HEK293 (cell line): ENCODE results near the gene PHRF1.

Source experiments
- ATF2 ChIP-seq: fragments of 450-650 bp; formaldehyde crosslinking; IDR thresholded peaks from 2 replicates; pipeline ENCODE4 v1.5.1; 2016; ENCODE audit warnings: missing biosample characterization, missing genetic modification characterization, low read depth
- CTCF ChIP-seq: fragments of 450-650 bp; formaldehyde crosslinking; IDR thresholded peaks from 2 replicates; pipeline ENCODE4 v1.5.1; 2016; ENCODE audit warnings: missing biosample characterization, missing genetic modification characterization
- PATZ1 ChIP-seq: fragments of 450-650 bp; formaldehyde crosslinking; IDR thresholded peaks from 2 replicates; pipeline ENCODE4 v1.5.1; 2016; ENCODE audit warnings: missing biosample characterization, missing genetic modification characterization
- REST ChIP-seq: fragments of 450-650 bp; formaldehyde crosslinking; IDR thresholded peaks from 2 replicates; pipeline ENCODE4 v1.5.1; 2016; ENCODE audit warnings: missing biosample characterization, missing genetic modification characterization
- SCRT1 ChIP-seq: fragments of 450-650 bp; formaldehyde crosslinking; IDR thresholded peaks from 2 replicates; pipeline ENCODE4 v1.5.1; 2016; ENCODE audit warnings: missing biosample characterization, missing genetic modification characterization, borderline replicate concordance
- TCF7L2 ChIP-seq: IDR thresholded peaks from 2 replicates; pipeline ENCODE4 v1.6.1; 2011; ENCODE audit warnings: low read depth, mild to moderate bottlenecking, inconsistent platforms, low read length, moderate library complexity, borderline replicate concordance
- YY1 ChIP-seq: fragments of 450-650 bp; formaldehyde crosslinking; IDR thresholded peaks from 2 replicates; pipeline ENCODE4 v1.5.1; 2018; ENCODE audit warnings: missing biosample characterization, missing genetic modification characterization
- ZBTB49 ChIP-seq: fragments of 450-650 bp; formaldehyde crosslinking; IDR thresholded peaks from 2 replicates; pipeline ENCODE4 v1.5.1; 2016; ENCODE audit warnings: missing biosample characterization, missing genetic modification characterization, low read depth
- ZNF18 ChIP-seq: fragments of 450-650 bp; formaldehyde crosslinking; IDR thresholded peaks from 2 replicates; pipeline ENCODE4 v1.5.1; 2016; ENCODE audit warnings: missing biosample characterization, missing genetic modification characterization
- ZNF239 ChIP-seq: fragments of 450-650 bp; formaldehyde crosslinking; IDR thresholded peaks from 2 replicates; pipeline ENCODE4 v1.5.1; 2016; ENCODE audit warnings: missing biosample characterization, missing genetic modification characterization
- ZNF473 ChIP-seq: fragments of 450-650 bp; formaldehyde crosslinking; IDR thresholded peaks from 2 replicates; pipeline ENCODE4 v1.5.1; 2017; ENCODE audit warnings: missing biosample characterization, missing genetic modification characterization
- ZNF513 ChIP-seq: fragments of 450-650 bp; IDR thresholded peaks from 2 replicates; pipeline ENCODE4 v1.5.1; 2018; ENCODE audit warnings: missing biosample characterization, missing genetic modification characterization
- ZNF747 ChIP-seq: fragments of 450-650 bp; formaldehyde crosslinking; IDR thresholded peaks from 2 replicates; pipeline ENCODE4 v1.5.1; 2016; ENCODE audit warnings: missing biosample characterization, missing genetic modification characterization

GRCh38 chr11:596374-596773, 20.1 kb downstream of the PHRF1 start:
- no peak for TF ChIP-seq ZNF239 (tag by site-specific recombination)
- TF ChIP-seq YY1 (tag by site-specific recombination) = no peak
- TF ChIP-seq CTCF = no peak
- no peak for TF ChIP-seq REST (tag by site-specific recombination)
- TF ChIP-seq ATF2 = no peak
- no peak for TF ChIP-seq ZNF18 (tag by site-specific recombination)
- TF ChIP-seq SCRT1 (tag by site-specific recombination) = no peak
- TF ChIP-seq TCF7L2 = no peak
- TF ChIP-seq ZNF473 (tag by site-specific recombination) = no peak
- no peak for TF ChIP-seq ZNF747 (tag by site-specific recombination)
- TF ChIP-seq ZBTB49 (tag by site-specific recombination) = no peak
- no peak for TF ChIP-seq ZNF513 (tag by site-specific recombination)
- TF ChIP-seq PATZ1 (tag by site-specific recombination) = no peak
